K562 treated with DMSO at 1 percent for 48 hours (cell line): ENCODE data around the gene RPE. TPM values are rescaled to one million over a fixed set of nuclear protein-coding genes. Genes with fewer than 3 reads are reported as not detected.

Source experiments
- total RNA-seq: library from RNA; unstranded; fragments of 300-600 nt; gene quantifications from 2 replicates; pipeline ENCODE4 v1.2.3, GENCODE V29; 2022; ENCODE audit warnings: low replicate concordance; ENCODE audit errors: extremely low read depth

The RPE gene
- not detected in 2 replicates for total RNA-seq

GRCh38 chr2:210002158-210003157, at the start of gene RPE:
Gene RPE (plus strand): TSS chr2:210002638. CDS start chr2:210002662, 24 bp downstream.

Other genes with a start within 250 kb of the RPE start
- gene UNC80, start 230.8 kb upstream of the RPE start, total RNA-seq = not detected in 2 replicates
- gene KANSL1L, start 168.8 kb downstream of the RPE start, total RNA-seq = not detected in 2 replicates
- gene ACADL, start 222.8 kb downstream of the RPE start, total RNA-seq = not detected in 2 replicates